Astrocyte of the cerebellum (primary cell): ENCODE data around the gene PIGT.
"Not testable (repeated sequence)": the region's sequence is repeated elsewhere in the genome, so short reads cannot be mapped to it uniquely, and the experiment has no call there.

ENCODE experiments used
- DNase-seq: peaks from one replicate; pipeline ENCODE4 v3.0.0-alpha.2; 2011; ENCODE audit warnings: low read depth
- H3K4me3 ChIP-seq: 2 replicates; pipeline ENCODE4 v1.5.1; 2011; ENCODE audit warnings: mild to moderate bottlenecking, low read depth, low read length, moderate library complexity
- in situ Hi-C: cut with HindIII; loops from 2 replicates; pipeline ENCODE4 v1.10.0; 2017; ENCODE audit warnings: low sequenced_read_pairs
- TF ChIP-seq, protein P1 (sequence below): IDR thresholded peaks from 2 replicates; pipeline ENCODE4 v1.5.1; 2012; ENCODE audit warnings: low read length, low read depth, moderate library complexity, mild to moderate bottlenecking; ENCODE audit errors: missing control alignments

PIGT gene

DNA sequence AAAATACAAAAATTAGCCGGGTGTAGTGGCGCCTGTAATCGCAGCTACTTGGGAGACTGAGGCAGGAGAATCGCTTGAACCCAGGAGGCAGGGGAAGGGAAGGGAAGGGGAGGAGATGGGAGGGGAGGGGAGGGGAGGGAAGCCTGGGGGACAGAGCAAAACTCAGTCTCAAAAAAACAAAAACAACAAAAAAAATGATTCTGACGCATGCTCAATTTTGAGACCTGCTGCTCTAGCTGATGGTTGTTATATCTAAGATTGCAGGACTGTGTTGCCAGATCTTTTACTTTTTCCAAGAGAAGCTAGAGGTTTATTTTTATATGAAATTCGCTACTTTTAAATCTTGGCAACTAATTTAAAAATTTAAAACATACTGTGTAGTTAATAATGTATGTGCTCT, 51.2 kb downstream of the PIGT start:
- no peak for DNase-seq
- TF ChIP-seq, protein P1, sequence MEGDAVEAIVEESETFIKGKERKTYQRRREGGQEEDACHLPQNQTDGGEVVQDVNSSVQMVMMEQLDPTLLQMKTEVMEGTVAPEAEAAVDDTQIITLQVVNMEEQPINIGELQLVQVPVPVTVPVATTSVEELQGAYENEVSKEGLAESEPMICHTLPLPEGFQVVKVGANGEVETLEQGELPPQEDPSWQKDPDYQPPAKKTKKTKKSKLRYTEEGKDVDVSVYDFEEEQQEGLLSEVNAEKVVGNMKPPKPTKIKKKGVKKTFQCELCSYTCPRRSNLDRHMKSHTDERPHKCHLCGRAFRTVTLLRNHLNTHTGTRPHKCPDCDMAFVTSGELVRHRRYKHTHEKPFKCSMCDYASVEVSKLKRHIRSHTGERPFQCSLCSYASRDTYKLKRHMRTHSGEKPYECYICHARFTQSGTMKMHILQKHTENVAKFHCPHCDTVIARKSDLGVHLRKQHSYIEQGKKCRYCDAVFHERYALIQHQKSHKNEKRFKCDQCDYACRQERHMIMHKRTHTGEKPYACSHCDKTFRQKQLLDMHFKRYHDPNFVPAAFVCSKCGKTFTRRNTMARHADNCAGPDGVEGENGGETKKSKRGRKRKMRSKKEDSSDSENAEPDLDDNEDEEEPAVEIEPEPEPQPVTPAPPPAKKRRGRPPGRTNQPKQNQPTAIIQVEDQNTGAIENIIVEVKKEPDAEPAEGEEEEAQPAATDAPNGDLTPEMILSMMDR, result no peak
- no peak overlapping the region for H3K4me3 ChIP-seq
- in situ Hi-C loops, result no loop called here

DNA sequence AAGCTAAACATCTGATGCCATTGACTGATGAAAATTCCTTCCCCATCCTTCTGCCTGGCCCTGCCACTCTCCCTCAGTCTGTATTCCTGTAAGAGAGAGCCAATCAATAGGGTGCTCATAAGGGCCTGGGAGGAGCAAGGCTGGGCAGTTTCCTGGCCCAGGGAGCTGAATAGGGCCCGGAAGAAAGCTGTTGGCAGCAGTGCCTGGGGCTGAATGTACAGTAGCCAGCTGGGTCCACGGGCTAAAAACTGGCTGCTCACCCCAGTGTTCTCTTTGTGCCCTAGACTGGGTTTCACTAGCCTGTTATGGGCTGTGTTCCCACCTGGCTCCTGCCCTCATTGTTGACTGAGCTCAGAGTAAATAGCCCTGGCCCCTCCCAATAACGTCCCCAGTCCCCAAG, 51.9 kb downstream of the PIGT start:
- TF ChIP-seq, protein P1, result no peak
- H3K4me3 ChIP-seq, result no peak overlapping the region
- DNase-seq, result no peak
- in situ Hi-C loops, result no loop called here

DNA sequence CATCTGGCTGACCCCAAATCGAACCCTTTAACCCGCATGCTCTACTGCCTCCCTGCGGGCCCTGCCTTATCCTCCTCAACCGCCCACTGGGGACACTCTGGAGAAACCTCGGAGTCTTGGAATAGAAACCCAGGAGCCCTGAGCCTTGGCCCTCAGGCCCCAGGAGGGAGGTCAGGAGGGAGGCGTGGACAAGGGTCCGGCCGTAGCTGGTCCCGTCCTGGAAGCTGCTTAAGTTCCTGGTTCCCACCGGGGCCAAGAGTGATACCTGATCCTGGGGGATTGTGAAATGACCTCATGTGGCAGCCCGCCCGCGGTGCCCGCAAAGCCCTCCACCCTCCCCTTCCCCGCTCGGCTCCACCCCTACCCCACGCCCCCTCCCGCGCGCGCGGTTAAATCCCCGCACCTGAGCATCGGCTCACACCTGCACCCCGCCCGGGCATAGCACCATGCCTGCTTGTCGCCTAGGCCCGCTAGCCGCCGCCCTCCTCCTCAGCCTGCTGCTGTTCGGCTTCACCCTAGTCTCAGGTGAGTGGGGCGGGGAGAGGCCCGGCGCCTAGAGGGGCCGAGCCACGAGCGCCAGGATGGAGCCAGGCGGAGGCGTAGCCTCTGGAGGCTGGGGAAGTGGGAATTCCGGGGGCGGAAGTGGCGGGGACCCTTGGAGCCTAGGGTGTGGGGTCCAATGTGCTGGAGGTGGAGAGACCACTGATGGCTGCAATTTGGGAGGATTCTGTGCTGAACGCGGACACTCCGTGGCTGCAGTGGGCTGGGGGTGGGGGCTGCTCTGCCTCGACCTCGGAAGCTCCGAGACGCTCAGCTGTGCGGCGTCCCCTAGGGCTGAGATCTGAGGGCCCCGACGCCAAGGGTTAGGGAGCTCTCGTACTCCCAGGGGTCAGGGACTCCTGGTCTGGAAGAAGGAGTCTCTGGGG, 53.7 kb downstream of the PIGT start, which contains the start of gene WFDC2:
TSS of gene WFDC2 (plus strand) at position 418 of the 926 bp plus-strand sequence. CDS start at position 447, 29 bp downstream.
- DNase-seq, result no peak
- H3K4me3 ChIP-seq, result peak within 1 kb of the TSS; percentile 34
- TF ChIP-seq, protein P1, result no peak
- in situ Hi-C loops, result no loop called here

DNA sequence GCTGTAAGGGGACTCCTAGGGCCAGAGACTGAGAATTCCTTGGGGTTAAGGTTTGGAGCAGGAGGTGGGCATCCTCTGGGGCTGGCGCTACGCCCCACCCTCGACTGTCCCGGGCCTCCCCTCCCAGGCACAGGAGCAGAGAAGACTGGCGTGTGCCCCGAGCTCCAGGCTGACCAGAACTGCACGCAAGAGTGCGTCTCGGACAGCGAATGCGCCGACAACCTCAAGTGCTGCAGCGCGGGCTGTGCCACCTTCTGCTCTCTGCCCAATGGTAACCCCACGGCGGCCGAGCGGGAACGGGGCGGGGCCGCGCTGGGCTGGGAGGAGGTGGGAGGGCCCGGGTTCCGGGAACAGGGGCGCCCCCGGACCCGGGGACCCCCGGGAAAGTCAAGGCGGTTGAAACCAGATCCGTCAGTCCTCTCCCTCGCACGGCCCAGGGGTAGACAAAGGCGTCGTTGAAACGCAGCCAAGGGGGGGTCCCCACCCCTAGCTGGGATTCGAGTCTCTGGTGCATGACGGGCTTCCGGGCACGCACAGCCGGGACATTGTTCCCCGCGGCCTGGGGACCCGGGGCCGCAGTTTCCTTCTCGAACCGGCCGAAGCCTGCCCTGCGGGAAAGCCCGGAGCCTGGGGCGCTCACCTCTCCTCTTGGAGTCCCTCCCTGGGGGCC, 54.5 kb downstream of the PIGT start:
- TF ChIP-seq, protein P1, result no peak
- DNase-seq, result no peak
- in situ Hi-C loops, result no loop called here
- peak overlapping the region; percentile 34 for H3K4me3 ChIP-seq

DNA sequence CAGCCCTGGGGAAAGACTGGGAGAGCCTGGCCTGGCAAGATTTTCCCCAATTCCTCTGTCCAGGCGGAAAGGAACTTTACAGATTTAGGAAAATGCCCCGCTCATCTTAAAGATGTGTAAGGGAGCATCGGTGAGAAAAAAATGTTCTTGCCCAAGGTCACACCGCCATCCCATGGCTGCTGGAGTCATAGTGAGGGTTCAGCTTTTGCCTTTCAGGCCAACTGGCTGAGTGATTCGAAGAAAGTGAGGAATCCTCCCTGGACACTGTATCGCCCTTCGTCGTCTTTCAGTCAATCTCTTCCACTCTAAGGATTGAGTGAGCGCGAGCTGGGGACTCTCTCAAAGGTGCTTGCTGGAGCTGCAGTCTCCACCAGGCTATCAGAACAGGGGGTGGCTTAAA, 55.0 kb downstream of the PIGT start:
- no peak for DNase-seq
- in situ Hi-C loops, result no loop called here
- peak overlapping the region; percentile 34 for H3K4me3 ChIP-seq
- TF ChIP-seq, protein P1, result no peak

DNA sequence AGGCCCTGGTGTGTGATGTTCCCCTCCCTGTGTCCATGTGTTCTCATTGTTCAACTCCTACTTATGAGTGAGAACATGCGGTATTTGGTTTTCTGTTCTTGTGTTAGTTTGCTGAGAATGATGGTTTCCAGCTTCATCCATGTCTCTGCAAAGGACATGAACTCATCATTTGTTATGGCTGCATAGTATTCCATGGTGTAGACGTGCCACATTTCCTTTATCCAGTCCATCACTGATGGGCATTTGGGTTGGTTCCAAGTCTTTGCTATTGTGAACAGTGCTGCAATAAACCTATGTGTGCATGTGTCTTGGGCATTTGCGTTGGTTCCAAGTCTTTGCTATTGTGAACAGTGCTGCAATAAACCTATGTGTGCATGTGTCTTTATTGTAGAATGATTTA, 56.3 kb downstream of the PIGT start:
- in situ Hi-C loops, H3K4me3 ChIP-seq, DNase-seq: not testable (repeated sequence)
